Colonic mucosa (tissue), 4 donors: ENCODE measurements around the gene NOXA1. TPM values are rescaled to one million over a fixed set of nuclear protein-coding genes. Genes with fewer than 3 reads are reported as not detected.

Source experiments
- DNase-seq: peaks from one replicate; pipeline ENCODE4 v3.0.0-alpha.2; 2020
- H3K27ac ChIP-seq: fragments of 200-600 bp; one replicate; pipeline ENCODE4 v1.8.0; 2021
- H3K27me3 ChIP-seq: fragments of 200-600 bp; one replicate; pipeline ENCODE4 v1.8.0; 2021
- H3K36me3 ChIP-seq: fragments of 200-600 bp; one replicate; pipeline ENCODE4 v1.8.0; 2021
- H3K4me1 ChIP-seq: fragments of 200-600 bp; one replicate; pipeline ENCODE4 v1.8.0; 2021; ENCODE audit warnings: mild to moderate bottlenecking
- H3K4me3 ChIP-seq: fragments of 200-600 bp; one replicate; pipeline ENCODE4 v1.8.0; 2021
- H3K9ac ChIP-seq, 2 donors: one replicate each; pipeline ENCODE4 v1.7.0; 2013; ENCODE audit warnings: control low read depth in 2 of 2, low read depth in 2 of 2, low read length in 2 of 2
- H3K9me3 ChIP-seq: fragments of 200-600 bp; one replicate; pipeline ENCODE4 v1.8.0; 2021
- CTCF ChIP-seq: fragments of 200-600 bp; IDR thresholded peaks from one replicate; pipeline ENCODE4 v1.8.0; 2022; ENCODE audit warnings: antibody characterized with exemption, mild to moderate bottlenecking
- intact Hi-C: fragments of 100-400 bp; cut with DNase I; formaldehyde crosslinking; loops from one replicate; pipeline ENCODE4 v1.14.1; 2022
- total RNA-seq, 2 donors: library from RNA; stranded (reverse); fragmentation: NEBNext Ultra II Directional in 1 of 2; extraction: Animal tissue kit (Norgen Biotek cat#: 25700) in 1 of 2; gene quantifications; one replicate each; pipeline ENCODE4 v1.2.1, GENCODE V29; 2021
- donor health status: healthy.
- donor health status: DM: no; HTN: no; CAD: no.
- donor health status: DM: no; HTN: no; CAD: no.

Gene NOXA1
- total RNA-seq, 2 donors from 2014 or later = 27.5 to 29.3 TPM

GRCh38 chr9:137467896-137468295 lies 44.7 kb downstream of the NOXA1 start:
- no peak overlapping the region for H3K4me3 ChIP-seq
- H3K27ac ChIP-seq = no peak overlapping the region
- DNase-seq = no peak
- intact Hi-C loops = no loop called here
- H3K9ac ChIP-seq = no peak overlapping the region
- no peaks in the 10 kb centered on the region for H3K27me3 ChIP-seq
- H3K36me3 ChIP-seq = no peaks in the 10 kb centered on the region
- H3K4me1 ChIP-seq = no peaks in the 10 kb centered on the region
- H3K9me3 ChIP-seq = no peaks in the 10 kb centered on the region
- TF ChIP-seq CTCF = no peak

GRCh38 chr9:137470785-137471184 lies 47.6 kb downstream of the NOXA1 start:
- no peaks in the 10 kb centered on the region for H3K4me1 ChIP-seq

GRCh38 chr9:137474271-137474670 lies 51.1 kb downstream of the NOXA1 start:
- Histone ChIP-seq H3K9me3 (no peaks in the 10 kb centered on the region), H3K27me3 (no peaks in the 10 kb centered on the region), H3K27ac (no peak overlapping the region), H3K4me1 (no peaks in the 10 kb centered on the region), H3K4me3 (no peak overlapping the region), H3K9ac (no peak overlapping the region), H3K36me3 (no peaks in the 10 kb centered on the region)
- intact Hi-C loops = no loop called here
- no peak for TF ChIP-seq CTCF
- no peak for DNase-seq

More at GRCh38 chr9:137470785-137471184, 47.6 kb downstream of the NOXA1 start:
- Histone ChIP-seq H3K9me3 (no peaks in the 10 kb centered on the region), H3K27me3 (no peaks in the 10 kb centered on the region), H3K9ac (no peak overlapping the region), H3K27ac (no peak overlapping the region), H3K36me3 (no peaks in the 10 kb centered on the region), H3K4me3 (no peak overlapping the region)
- no peak for DNase-seq
- intact Hi-C loops = no loop called here
- no peak for TF ChIP-seq CTCF

GRCh38 chr9:137475666-137476065 lies 52.5 kb downstream of the NOXA1 start:
- Histone ChIP-seq H3K36me3 (no peaks in the 10 kb centered on the region), H3K9me3 (no peaks in the 10 kb centered on the region), H3K4me1 (no peaks in the 10 kb centered on the region), H3K27ac (no peak overlapping the region), H3K4me3 (no peak overlapping the region), H3K9ac (no peak overlapping the region), H3K27me3 (no peaks in the 10 kb centered on the region)
- intact Hi-C loops = no loop called here
- no peak for TF ChIP-seq CTCF
- DNase-seq = no peak

- Histone ChIP-seq H3K9ac (no peak overlapping the region), H3K36me3 (no peaks in the 10 kb centered on the region), H3K4me3 (no peak overlapping the region), H3K9me3 (no peaks in the 10 kb centered on the region), H3K27ac (no peak overlapping the region), H3K4me1 (no peaks in the 10 kb centered on the region), H3K27me3 (no peaks in the 10 kb centered on the region)
- intact Hi-C loops = no loop called here
- TF ChIP-seq CTCF = no peak
- DNase-seq = no peak
These were observed 53.7 kb downstream of the NOXA1 start for GRCh38 chr9:137476856-137477255.
